GM12892 (cell line): ENCODE results near the gene SAYSD1.

ENCODE experiments used
- DNase-seq: peaks from one replicate; pipeline ENCODE4 v3.0.0; 2011; ENCODE audit not compliant: insufficient read length
- FAIRE-seq: peaks from 2 replicates; lab custom pipeline; 2011; peaks lifted over from hg19 to GRCh38; lab: Jason Lieb, UNC
- POLR2A ChIP-seq: IDR thresholded peaks from 2 replicates; pipeline ENCODE4 v1.6.1; 2011; ENCODE audit warnings: low read depth, low read length, control low read depth
- POLR2AphosphoS5 ChIP-seq: IDR thresholded peaks from 2 replicates; pipeline ENCODE4 v1.6.1; 2011; ENCODE audit warnings: low read depth, low read length, control low read depth
- TAF1 ChIP-seq: IDR thresholded peaks from 2 replicates; pipeline ENCODE4 v1.6.1; 2011; ENCODE audit warnings: low read depth, mild to moderate bottlenecking, control low read depth, low read length, borderline replicate concordance

The SAYSD1 gene

GRCh38 chr6:39076623-39077535, 38.1 kb downstream of the SAYSD1 start:
- no peak for DNase-seq
- TF ChIP-seq POLR2A, result no peak
- TF ChIP-seq TAF1, result no peak
- TF ChIP-seq POLR2AphosphoS5, result no peak
- FAIRE-seq, result no peak

GRCh38 chr6:39075807-39076622, 39.0 kb downstream of the SAYSD1 start:
- TF ChIP-seq POLR2AphosphoS5, result no peak
- no peak for TF ChIP-seq POLR2A
- no peak for TF ChIP-seq TAF1
- FAIRE-seq, result no peak
- peak; percentile 2 for DNase-seq

GRCh38 chr6:39075010-39075686, 39.8 kb downstream of the SAYSD1 start:
- no peak for TF ChIP-seq POLR2AphosphoS5
- TF ChIP-seq TAF1, result no peak
- no peak for TF ChIP-seq POLR2A
- FAIRE-seq (no peak), DNase-seq (peak; percentile 9)

- TF ChIP-seq TAF1 (no peak), POLR2AphosphoS5 (no peak), POLR2A (no peak)
- FAIRE-seq, result no peak
- DNase-seq, result peak; percentile 1
These were observed 40.5 kb downstream of the SAYSD1 start for GRCh38 chr6:39074486-39074885.

GRCh38 chr6:39073471-39074355, 41.3 kb downstream of the SAYSD1 start:
- TF ChIP-seq TAF1, result no peak
- no peak for TF ChIP-seq POLR2AphosphoS5
- TF ChIP-seq POLR2A, result no peak
- no peak for FAIRE-seq
- peak; percentile 12 for DNase-seq

GRCh38 chr6:39072830-39073229, 42.2 kb downstream of the SAYSD1 start:
- DNase-seq, result no peak
- no peak for TF ChIP-seq TAF1
- no peak for TF ChIP-seq POLR2AphosphoS5
- no peak for TF ChIP-seq POLR2A
- no peak for FAIRE-seq

- FAIRE-seq (no peak), DNase-seq (no peak)
- TF ChIP-seq POLR2A (no peak), POLR2AphosphoS5 (no peak), TAF1 (no peak)
These were observed 46.6 kb downstream of the SAYSD1 start for GRCh38 chr6:39068391-39068790.

GRCh38 chr6:39065561-39065960, 49.4 kb downstream of the SAYSD1 start:
- DNase-seq (no peak), FAIRE-seq (no peak)
- TF ChIP-seq TAF1 (no peak), POLR2A (no peak), POLR2AphosphoS5 (no peak)

GRCh38 chr6:39063526-39063925, 51.5 kb downstream of the SAYSD1 start:
- no peak for TF ChIP-seq POLR2A
- no peak for TF ChIP-seq TAF1
- TF ChIP-seq POLR2AphosphoS5, result no peak
- DNase-seq (no peak), FAIRE-seq (no peak)
